ENCODE measurements around the gene RUNDC3A. TPM values are rescaled to one million over a fixed set of nuclear protein-coding genes. Genes with fewer than 3 reads are reported as not detected.
A peak's percentile ranks its signal among the peaks of the same experiment; 100 is the strongest.

Gene RUNDC3A
- total RNA-seq, 1 donor from 2014 or later, result 3.3 TPM

- H3K36me3 ChIP-seq (ENCODE audit: control insufficient read depth, insufficient read depth, low read length), result no peaks in the 10 kb centered on the region
- H3K4me3 ChIP-seq (ENCODE audit: low read depth, low read length), result no peak overlapping the region
- TF ChIP-seq, protein P1, sequence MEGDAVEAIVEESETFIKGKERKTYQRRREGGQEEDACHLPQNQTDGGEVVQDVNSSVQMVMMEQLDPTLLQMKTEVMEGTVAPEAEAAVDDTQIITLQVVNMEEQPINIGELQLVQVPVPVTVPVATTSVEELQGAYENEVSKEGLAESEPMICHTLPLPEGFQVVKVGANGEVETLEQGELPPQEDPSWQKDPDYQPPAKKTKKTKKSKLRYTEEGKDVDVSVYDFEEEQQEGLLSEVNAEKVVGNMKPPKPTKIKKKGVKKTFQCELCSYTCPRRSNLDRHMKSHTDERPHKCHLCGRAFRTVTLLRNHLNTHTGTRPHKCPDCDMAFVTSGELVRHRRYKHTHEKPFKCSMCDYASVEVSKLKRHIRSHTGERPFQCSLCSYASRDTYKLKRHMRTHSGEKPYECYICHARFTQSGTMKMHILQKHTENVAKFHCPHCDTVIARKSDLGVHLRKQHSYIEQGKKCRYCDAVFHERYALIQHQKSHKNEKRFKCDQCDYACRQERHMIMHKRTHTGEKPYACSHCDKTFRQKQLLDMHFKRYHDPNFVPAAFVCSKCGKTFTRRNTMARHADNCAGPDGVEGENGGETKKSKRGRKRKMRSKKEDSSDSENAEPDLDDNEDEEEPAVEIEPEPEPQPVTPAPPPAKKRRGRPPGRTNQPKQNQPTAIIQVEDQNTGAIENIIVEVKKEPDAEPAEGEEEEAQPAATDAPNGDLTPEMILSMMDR (IDR thresholded peaks at IDR 0.05; ENCODE audit: insufficient read depth, low read length, poor library complexity, severe bottlenecking), result no peak
- peaks cover 44% of the 10 kb centered on the region for H3K27me3 ChIP-seq (ENCODE audit: control insufficient read depth, insufficient read depth, low read length)
- no peak for DNase-seq (ENCODE audit: low read depth)
Measured at GRCh38 chr17:44314031-44314430, 5.6 kb downstream of the RUNDC3A start.

GRCh38 chr17:44314524-44314868 lies 6.1 kb downstream of the RUNDC3A start:
- no peak overlapping the region for H3K4me3 ChIP-seq (ENCODE audit: low read depth, low read length)
- no peak for DNase-seq (ENCODE audit: low read depth)
- TF ChIP-seq, protein P1 (IDR thresholded peaks at IDR 0.05; ENCODE audit: insufficient read depth, low read length, poor library complexity, severe bottlenecking), result no peak
- H3K27me3 ChIP-seq (ENCODE audit: control insufficient read depth, insufficient read depth, low read length), result peaks cover 43% of the 10 kb centered on the region
- H3K36me3 ChIP-seq (ENCODE audit: control insufficient read depth, insufficient read depth, low read length), result no peaks in the 10 kb centered on the region

DNA sequence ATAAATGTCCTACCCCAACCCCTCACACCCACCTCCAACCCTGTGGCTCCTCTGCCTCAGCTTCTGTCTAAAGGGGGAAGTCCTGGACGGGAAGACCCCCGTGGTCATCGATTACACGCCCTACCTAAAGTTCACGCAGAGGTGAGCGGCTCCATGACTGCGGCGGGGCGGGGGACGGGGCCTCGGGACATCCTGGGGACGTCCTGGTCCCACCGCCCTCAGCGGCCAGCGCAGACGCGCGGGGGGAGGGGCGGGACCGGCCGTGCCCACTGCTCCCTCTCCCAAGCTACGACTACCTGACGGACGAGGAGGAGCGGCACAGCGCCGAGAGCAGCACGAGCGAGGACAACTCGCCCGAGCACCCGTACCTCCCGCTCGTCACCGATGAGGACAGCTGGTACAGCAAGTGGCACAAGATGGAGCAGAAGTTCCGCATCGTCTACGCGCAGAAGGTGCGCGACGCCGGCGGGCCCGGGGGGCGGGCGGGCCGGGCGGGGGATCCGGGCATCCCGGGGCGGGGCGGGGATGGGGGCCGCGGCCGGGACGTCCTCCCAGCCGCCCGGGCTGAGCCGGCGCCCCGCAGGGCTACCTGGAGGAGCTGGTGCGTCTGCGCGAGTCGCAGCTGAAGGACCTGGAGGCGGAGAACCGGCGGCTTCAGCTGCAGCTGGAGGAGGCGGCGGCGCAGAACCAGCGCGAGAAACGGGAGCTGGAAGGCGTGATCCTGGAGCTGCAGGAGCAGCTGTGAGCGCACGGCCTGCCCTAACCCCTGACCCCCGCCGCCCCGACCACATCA lies 6.7 kb downstream of the RUNDC3A start:
- H3K27me3 ChIP-seq (ENCODE audit: control insufficient read depth, insufficient read depth, low read length), result peaks cover 41% of the 10 kb centered on the region

DNA sequence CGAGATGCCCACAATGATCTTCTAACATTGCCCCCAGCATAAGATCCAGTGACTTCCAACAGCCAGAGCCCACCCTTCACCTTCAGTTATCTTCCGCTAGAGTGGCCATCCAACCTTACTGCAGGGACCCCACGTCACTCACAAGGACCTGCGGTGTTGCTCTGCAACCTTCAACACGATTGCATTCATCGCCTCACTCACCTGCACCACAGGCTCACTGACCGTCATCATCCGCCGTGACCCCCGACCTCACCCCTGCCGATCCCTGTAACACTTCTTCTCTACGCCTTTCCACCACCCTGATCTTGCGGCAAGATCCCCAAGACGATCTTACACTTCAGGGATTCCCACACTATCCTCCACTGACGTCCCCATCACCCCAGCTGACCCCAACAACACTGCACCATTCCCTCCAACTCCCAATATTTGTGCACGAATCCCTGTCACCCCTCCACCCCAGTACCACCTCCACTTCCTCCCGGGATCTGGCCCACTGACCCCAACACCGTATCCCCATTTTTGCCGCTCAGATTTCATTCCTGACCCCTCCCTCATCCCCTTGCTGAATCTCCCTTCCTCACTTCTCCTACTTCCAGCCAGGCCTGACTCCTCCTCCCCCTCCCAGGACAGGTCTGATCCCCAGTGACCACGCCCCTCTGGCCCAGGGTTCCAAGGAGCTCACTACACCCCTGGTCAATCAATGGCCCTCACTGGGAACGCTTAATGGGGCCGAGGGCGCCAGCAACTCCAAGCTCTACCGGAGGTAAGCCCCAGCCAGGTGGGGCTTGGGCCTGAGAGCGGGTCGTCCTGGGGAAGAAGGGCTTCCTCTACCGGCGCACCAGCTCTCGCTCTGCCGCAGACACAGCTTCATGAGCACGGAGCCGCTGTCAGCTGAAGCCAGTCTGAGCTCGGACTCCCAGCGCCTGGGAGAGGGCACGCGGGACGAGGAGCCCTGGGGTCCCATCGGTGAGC lies 7.6 kb downstream of the RUNDC3A start:
- TF ChIP-seq, protein P1 (IDR thresholded peaks at IDR 0.05; ENCODE audit: insufficient read depth, low read length, poor library complexity, severe bottlenecking), result no peak
- Histone ChIP-seq H3K4me3 (ENCODE audit: low read depth, low read length) (no peak overlapping the region), H3K27me3 (ENCODE audit: control insufficient read depth, insufficient read depth, low read length) (peaks cover 39% of the 10 kb centered on the region), H3K36me3 (ENCODE audit: control insufficient read depth, insufficient read depth, low read length) (no peaks in the 10 kb centered on the region)
- DNase-seq (ENCODE audit: low read depth), result no peak

More for the DNA sequence above, 6.7 kb downstream of the RUNDC3A start:
- DNase-seq (ENCODE audit: low read depth), result no peak
- no peaks in the 10 kb centered on the region for H3K36me3 ChIP-seq (ENCODE audit: control insufficient read depth, insufficient read depth, low read length)
- H3K4me3 ChIP-seq (ENCODE audit: low read depth, low read length), result peak overlapping the region; percentile 33
- TF ChIP-seq, protein P1 (IDR thresholded peaks at IDR 0.05; ENCODE audit: insufficient read depth, low read length, poor library complexity, severe bottlenecking), result no peak

DNA sequence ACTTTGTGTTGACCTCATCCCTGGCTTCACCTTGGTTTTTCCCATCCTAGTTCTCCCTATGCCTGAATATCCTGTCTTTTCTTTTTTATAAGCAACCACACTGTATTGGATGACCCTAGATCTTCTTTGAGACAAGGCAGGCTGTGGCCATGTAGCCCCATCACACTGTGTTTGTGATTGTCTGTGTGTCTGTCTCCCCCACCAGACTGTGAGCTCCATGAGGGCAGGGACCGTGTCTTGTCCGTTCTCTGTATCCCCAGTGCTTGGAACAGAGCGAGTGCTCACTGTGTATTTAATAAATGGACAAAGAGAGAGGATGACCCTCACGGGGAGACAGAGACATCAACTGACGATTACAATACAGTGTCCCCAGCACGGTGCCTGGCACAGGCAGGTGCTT lies 9.1 kb downstream of the RUNDC3A start:
- Histone ChIP-seq H3K36me3 (ENCODE audit: control insufficient read depth, insufficient read depth, low read length) (no peaks in the 10 kb centered on the region), H3K4me3 (ENCODE audit: low read depth, low read length) (no peak overlapping the region), H3K27me3 (ENCODE audit: control insufficient read depth, insufficient read depth, low read length) (peaks cover 32% of the 10 kb centered on the region)
- TF ChIP-seq, protein P1 (IDR thresholded peaks at IDR 0.05; ENCODE audit: insufficient read depth, low read length, poor library complexity, severe bottlenecking), result no peak
- DNase-seq (ENCODE audit: low read depth), result no peak
